Epithelial cell of proximal tubule (primary cell): Measurements from ENCODE around the gene LDB2. TPM values are rescaled to one million over a fixed set of nuclear protein-coding genes. Genes with fewer than 3 reads are reported as not detected.
"Not testable (repeated sequence)": the region's sequence is repeated elsewhere in the genome, so short reads cannot be mapped to it uniquely, and the experiment has no call there.

Experiments
- DNase-seq: peaks from one replicate; pipeline ENCODE4 v3.0.0-alpha.2; 2011; ENCODE audit warnings: low read depth
- H3K4me3 ChIP-seq: 2 replicates; pipeline ENCODE4 v1.5.1; 2011; ENCODE audit warnings: low read depth, mild to moderate bottlenecking, low read length
- total RNA-seq: library from RNA; depleted of rRNA; stranded (reverse); fragments of >200 nt; gene quantifications from 2 replicates; pipeline ENCODE4 v1.2.3, GENCODE V29; 2015
- TF ChIP-seq, protein P1 (sequence below): conservative IDR thresholded peaks from 2 replicates; pipeline ENCODE4 v1.5.1; 2012; ENCODE audit warnings: low read depth, mild to moderate bottlenecking, low read length

Gene LDB2
- total RNA-seq, 1 donor from 2014 or later = 0.75 TPM

DNA sequence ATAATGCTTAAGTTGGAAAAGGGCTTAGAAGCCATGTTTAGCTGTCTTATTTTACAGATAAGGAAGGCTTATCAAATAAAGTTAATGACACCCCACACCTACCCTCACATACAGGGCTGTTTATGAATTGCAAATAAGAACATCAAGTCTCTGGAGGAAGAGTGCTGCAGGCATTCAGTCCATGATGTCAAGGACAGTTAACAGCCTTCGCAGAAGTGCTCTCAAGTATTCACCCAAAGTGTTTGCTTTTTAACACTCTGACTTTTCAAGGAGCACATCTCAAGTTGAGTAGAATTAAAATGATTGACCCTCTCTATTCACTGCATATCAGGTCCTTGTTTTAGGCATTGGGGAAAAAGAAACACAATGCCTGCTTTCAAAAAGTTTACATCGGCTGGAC lies 328.7 kb downstream of the LDB2 start:
- no peak for DNase-seq
- no peak overlapping the region for H3K4me3 ChIP-seq
- TF ChIP-seq, protein P1, sequence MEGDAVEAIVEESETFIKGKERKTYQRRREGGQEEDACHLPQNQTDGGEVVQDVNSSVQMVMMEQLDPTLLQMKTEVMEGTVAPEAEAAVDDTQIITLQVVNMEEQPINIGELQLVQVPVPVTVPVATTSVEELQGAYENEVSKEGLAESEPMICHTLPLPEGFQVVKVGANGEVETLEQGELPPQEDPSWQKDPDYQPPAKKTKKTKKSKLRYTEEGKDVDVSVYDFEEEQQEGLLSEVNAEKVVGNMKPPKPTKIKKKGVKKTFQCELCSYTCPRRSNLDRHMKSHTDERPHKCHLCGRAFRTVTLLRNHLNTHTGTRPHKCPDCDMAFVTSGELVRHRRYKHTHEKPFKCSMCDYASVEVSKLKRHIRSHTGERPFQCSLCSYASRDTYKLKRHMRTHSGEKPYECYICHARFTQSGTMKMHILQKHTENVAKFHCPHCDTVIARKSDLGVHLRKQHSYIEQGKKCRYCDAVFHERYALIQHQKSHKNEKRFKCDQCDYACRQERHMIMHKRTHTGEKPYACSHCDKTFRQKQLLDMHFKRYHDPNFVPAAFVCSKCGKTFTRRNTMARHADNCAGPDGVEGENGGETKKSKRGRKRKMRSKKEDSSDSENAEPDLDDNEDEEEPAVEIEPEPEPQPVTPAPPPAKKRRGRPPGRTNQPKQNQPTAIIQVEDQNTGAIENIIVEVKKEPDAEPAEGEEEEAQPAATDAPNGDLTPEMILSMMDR = no peak

- not testable (repeated sequence) for H3K4me3 ChIP-seq, DNase-seq
Measured at GRCh38 chr4:16557316-16557715, 341.1 kb downstream of the LDB2 start.

DNA sequence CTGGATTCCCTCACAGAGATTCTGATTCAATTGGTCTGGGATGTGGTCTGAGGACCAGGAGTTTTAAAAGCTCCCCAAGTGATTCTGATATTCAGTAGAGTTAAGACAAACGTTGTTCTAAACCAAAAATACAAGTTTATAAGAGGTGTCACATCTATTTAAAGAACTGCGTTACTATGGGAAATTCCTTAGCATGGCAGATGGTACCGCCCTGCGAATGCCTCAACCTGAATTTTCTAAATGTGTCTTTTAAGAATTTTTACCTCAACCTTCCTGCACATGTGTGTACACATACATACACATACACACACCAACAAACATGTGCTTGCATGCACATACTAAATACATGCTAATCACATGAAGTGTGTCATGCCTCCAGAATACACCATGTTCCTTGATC lies 343.3 kb downstream of the LDB2 start:
- TF ChIP-seq, protein P1 = no peak
- DNase-seq = no peak
- H3K4me3 ChIP-seq = no peak overlapping the region

GRCh38 chr4:16550531-16550930 lies 347.9 kb downstream of the LDB2 start:
- no peak overlapping the region for H3K4me3 ChIP-seq
- DNase-seq = no peak
- TF ChIP-seq, protein P1 = no peak

DNA sequence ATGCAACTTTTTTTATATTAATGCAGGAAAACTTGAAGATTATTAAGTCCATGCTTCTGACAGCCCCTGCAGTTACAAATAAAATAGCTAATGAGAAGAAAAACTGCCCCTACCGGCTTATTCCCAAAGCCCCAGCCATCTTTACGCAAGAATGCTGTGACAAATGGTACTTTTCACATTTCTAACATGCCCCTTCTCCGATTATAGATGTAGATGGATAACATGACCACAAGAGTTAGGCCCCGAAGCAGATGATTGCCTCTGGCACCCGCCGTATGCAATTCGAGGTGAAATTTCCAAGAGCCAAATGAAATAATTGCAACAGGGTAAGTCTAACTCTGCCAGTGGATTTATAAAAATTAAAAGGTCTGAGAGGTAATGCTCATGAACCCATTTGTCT lies 352.8 kb downstream of the LDB2 start:
- TF ChIP-seq, protein P1 = no peak
- no peak overlapping the region for H3K4me3 ChIP-seq
- no peak for DNase-seq

GRCh38 chr4:16544869-16545268 lies 353.6 kb downstream of the LDB2 start:
- no peak overlapping the region for H3K4me3 ChIP-seq
- DNase-seq = no peak
- TF ChIP-seq, protein P1 = no peak

GRCh38 chr4:16544251-16544721 lies 354.2 kb downstream of the LDB2 start:
- DNase-seq = no peak
- no peak overlapping the region for H3K4me3 ChIP-seq
- TF ChIP-seq, protein P1 = no peak
